Karpas-422 (cell line): ENCODE data around the gene ANXA3. TPM values are rescaled to one million over a fixed set of nuclear protein-coding genes. Genes with fewer than 3 reads are reported as not detected.

ENCODE experiments used
- DNase-seq: peaks from one replicate; pipeline ENCODE4 v3.0.0-alpha.2; 2015
- H2AFZ ChIP-seq: fragments of 200-600 bp; sonication (generic); 2 replicates; pipeline ENCODE4 v1.6.1; 2014; ENCODE audit warnings: antibody characterized with exemption, low read length, mixed read lengths
- H3K27ac ChIP-seq: fragments of 200-600 bp; sonication (generic); 2 replicates; pipeline ENCODE4 v1.5.1; 2014; ENCODE audit warnings: mild to moderate bottlenecking, low read length, moderate library complexity
- H3K27me3 ChIP-seq: fragments of 200-600 bp; sonication (generic); 2 replicates; pipeline ENCODE4 v1.6.1; 2014; ENCODE audit warnings: low read length, mixed read lengths
- H3K36me3 ChIP-seq: fragments of 200-600 bp; sonication (generic); 2 replicates; pipeline ENCODE4 v1.6.1; 2014; ENCODE audit warnings: low read length, mixed read lengths; ENCODE audit not compliant: insufficient read depth
- H3K4me1 ChIP-seq: fragments of 200-600 bp; sonication (generic); 2 replicates; pipeline ENCODE4 v1.6.1; 2014; ENCODE audit warnings: mild to moderate bottlenecking, low read length, mixed read lengths
- H3K4me2 ChIP-seq: fragments of 200-600 bp; sonication (generic); 2 replicates; pipeline ENCODE4 v1.6.1; 2014; ENCODE audit warnings: low read length, low read depth, mild to moderate bottlenecking; ENCODE audit not compliant: poor library complexity, severe bottlenecking
- H3K4me3 ChIP-seq: fragments of 200-600 bp; sonication (generic); 2 replicates; pipeline ENCODE4 v1.5.1; 2014; ENCODE audit warnings: mild to moderate bottlenecking, antibody characterized with exemption, low read length, mixed read lengths
- H3K79me2 ChIP-seq: fragments of 200-600 bp; sonication (generic); 2 replicates; pipeline ENCODE4 v1.6.1; 2014; ENCODE audit warnings: mild to moderate bottlenecking, low read length, mixed read lengths
- H3K9ac ChIP-seq: fragments of 200-600 bp; sonication (generic); 2 replicates; pipeline ENCODE4 v1.6.0; 2014; ENCODE audit warnings: low read length
- H3K9me2 ChIP-seq: fragments of 200-600 bp; sonication (generic), shearing (Covaris generic); replicated peaks from 2 replicates; pipeline ENCODE4 v1.6.0; 2014; ENCODE audit warnings: mild to moderate bottlenecking, low read length, moderate library complexity; ENCODE audit not compliant: insufficient read depth
- H3K9me3 ChIP-seq: fragments of 300-700, 200-600 bp; sonication (generic); 2 replicates; pipeline ENCODE4 v1.6.1; 2014; ENCODE audit warnings: low read length, mixed read lengths
- H4K20me1 ChIP-seq: fragments of 200-600 bp; sonication (generic); 2 replicates; pipeline ENCODE4 v1.6.1; 2014; ENCODE audit warnings: mild to moderate bottlenecking, antibody characterized with exemption, low read length, low read depth; ENCODE audit not compliant: insufficient read depth
- total RNA-seq: library from RNA; depleted of rRNA; stranded (reverse); fragments of >200 nt; shearing (Covaris generic); gene quantifications from 2 replicates; pipeline ENCODE4 v1.2.3, GENCODE V29; 2014; ENCODE audit warnings: low replicate concordance

The ANXA3 gene
- total RNA-seq, 1 experiment from 2014 or later: not detected

GRCh38 chr4:78627046-78627965 is 75.7 kb downstream of the ANXA3 start:
- Histone ChIP-seq H3K79me2 (no peaks in the 10 kb centered on the region), H3K4me1 (peaks cover 5% of the 10 kb centered on the region), H3K9me2 (no peaks in the 10 kb centered on the region), H3K27me3 (no peaks in the 10 kb centered on the region), H4K20me1 (no peaks in the 10 kb centered on the region), H2AFZ (no peak overlapping the region), H3K9ac (no peak overlapping the region), H3K9me3 (no peaks in the 10 kb centered on the region), H3K4me2 (no peak overlapping the region), H3K27ac (no peak overlapping the region), H3K4me3 (no peak overlapping the region), H3K36me3 (no peaks in the 10 kb centered on the region)
- DNase-seq: no peak

DNA sequence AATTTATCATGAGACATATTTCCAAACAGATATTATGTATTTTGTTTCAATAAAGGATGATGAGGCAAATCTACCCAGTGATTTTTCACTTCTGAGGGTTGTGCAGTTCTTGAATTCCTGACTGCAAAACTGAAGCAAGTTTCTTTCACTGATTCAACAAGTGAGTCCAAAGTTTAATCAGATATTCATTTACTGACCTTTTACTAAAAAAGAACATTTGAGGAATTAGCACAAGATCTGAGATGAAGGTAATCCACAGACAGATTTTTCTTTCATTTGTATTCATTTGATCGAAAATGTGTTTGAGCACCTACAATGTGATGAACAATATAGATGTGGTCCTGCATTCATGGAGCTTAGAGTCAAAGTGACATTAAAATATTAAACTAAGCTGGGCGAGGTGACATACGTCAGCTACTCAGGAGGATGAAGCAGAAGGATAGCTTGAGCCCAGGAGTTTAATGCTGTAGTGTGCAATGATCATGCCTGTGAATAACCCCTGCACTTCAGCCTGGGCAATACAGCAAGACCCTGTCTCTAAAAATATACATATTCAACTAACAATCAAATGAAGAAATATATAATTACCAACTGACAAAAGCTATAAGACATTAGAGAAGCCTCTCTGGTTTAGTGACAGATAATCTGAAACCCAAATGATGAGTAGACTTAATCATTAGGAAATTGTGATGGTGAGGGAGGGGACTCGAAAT is 76.6 kb downstream of the ANXA3 start:
- no peak overlapping the region for H3K4me3 ChIP-seq
- no peaks in the 10 kb centered on the region for H4K20me1 ChIP-seq
- no peaks in the 10 kb centered on the region for H3K36me3 ChIP-seq
- DNase-seq: no peak
- peaks cover 5% of the 10 kb centered on the region for H3K4me1 ChIP-seq
- H3K9me2 ChIP-seq: no peaks in the 10 kb centered on the region
- no peaks in the 10 kb centered on the region for H3K27me3 ChIP-seq
- no peaks in the 10 kb centered on the region for H3K9me3 ChIP-seq
- H3K9ac ChIP-seq: no peak overlapping the region
- H3K27ac ChIP-seq: no peak overlapping the region
- no peak overlapping the region for H2AFZ ChIP-seq
- H3K4me2 ChIP-seq: no peak overlapping the region
- H3K79me2 ChIP-seq: no peaks in the 10 kb centered on the region

GRCh38 chr4:78629991-78630541 is 78.5 kb downstream of the ANXA3 start:
- H3K9me3 ChIP-seq: no peaks in the 10 kb centered on the region
- no peak overlapping the region for H3K4me3 ChIP-seq
- no peaks in the 10 kb centered on the region for H3K79me2 ChIP-seq
- H3K27me3 ChIP-seq: no peaks in the 10 kb centered on the region
- no peak for DNase-seq
- H3K4me1 ChIP-seq: peaks cover 5% of the 10 kb centered on the region
- no peaks in the 10 kb centered on the region for H3K36me3 ChIP-seq
- H3K9me2 ChIP-seq: no peaks in the 10 kb centered on the region
- H3K27ac ChIP-seq: no peak overlapping the region
- no peaks in the 10 kb centered on the region for H4K20me1 ChIP-seq
- no peak overlapping the region for H2AFZ ChIP-seq
- no peak overlapping the region for H3K4me2 ChIP-seq
- H3K9ac ChIP-seq: no peak overlapping the region

DNA sequence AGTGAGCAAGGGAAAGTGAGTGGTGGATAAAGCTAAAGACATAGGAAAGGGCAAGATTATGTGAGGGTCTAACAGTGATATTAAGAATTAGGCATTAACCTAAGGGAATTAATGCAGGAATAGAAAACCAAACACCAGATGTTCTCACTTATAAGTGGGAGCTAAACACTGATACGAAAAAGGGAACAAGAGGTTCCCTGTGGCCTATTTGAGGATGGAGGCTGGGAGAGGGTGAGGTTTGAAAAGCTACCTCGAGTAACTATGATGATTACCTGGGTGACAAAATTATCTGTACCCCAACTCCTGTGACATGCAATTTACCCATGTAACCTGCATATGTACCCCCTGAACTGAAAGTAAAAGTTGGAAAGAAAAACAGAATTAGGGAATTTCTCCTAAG is 79.0 kb downstream of the ANXA3 start:
- Histone ChIP-seq H3K36me3 (no peaks in the 10 kb centered on the region), H3K4me2 (no peak overlapping the region), H3K9me2 (no peaks in the 10 kb centered on the region), H3K27ac (no peak overlapping the region), H3K9ac (no peak overlapping the region), H3K79me2 (no peaks in the 10 kb centered on the region), H3K4me3 (no peak overlapping the region), H2AFZ (no peak overlapping the region), H4K20me1 (no peaks in the 10 kb centered on the region), H3K4me1 (peaks cover 5% of the 10 kb centered on the region), H3K27me3 (no peaks in the 10 kb centered on the region), H3K9me3 (no peaks in the 10 kb centered on the region)
- no peak for DNase-seq

GRCh38 chr4:78634011-78634664 is 82.6 kb downstream of the ANXA3 start:
- no peaks in the 10 kb centered on the region for H3K36me3 ChIP-seq
- no peak for DNase-seq
- H3K27ac ChIP-seq: no peak overlapping the region
- H3K79me2 ChIP-seq: no peaks in the 10 kb centered on the region
- no peak overlapping the region for H2AFZ ChIP-seq
- H3K9me3 ChIP-seq: no peaks in the 10 kb centered on the region
- no peaks in the 10 kb centered on the region for H3K27me3 ChIP-seq
- H3K9ac ChIP-seq: no peak overlapping the region
- H3K4me1 ChIP-seq: peaks cover 5% of the 10 kb centered on the region
- H3K9me2 ChIP-seq: no peaks in the 10 kb centered on the region
- H3K4me3 ChIP-seq: no peak overlapping the region
- no peak overlapping the region for H3K4me2 ChIP-seq
- no peaks in the 10 kb centered on the region for H4K20me1 ChIP-seq

GRCh38 chr4:78638337-78639172 is 87.0 kb downstream of the ANXA3 start:
- no peaks in the 10 kb centered on the region for H4K20me1 ChIP-seq
- no peak overlapping the region for H3K27ac ChIP-seq
- H3K4me2 ChIP-seq: no peak overlapping the region
- no peak overlapping the region for H2AFZ ChIP-seq
- no peak overlapping the region for H3K9ac ChIP-seq
- no peak for DNase-seq
- no peaks in the 10 kb centered on the region for H3K9me2 ChIP-seq
- no peaks in the 10 kb centered on the region for H3K9me3 ChIP-seq
- H3K36me3 ChIP-seq: no peaks in the 10 kb centered on the region
- no peaks in the 10 kb centered on the region for H3K4me1 ChIP-seq
- no peak overlapping the region for H3K4me3 ChIP-seq
- H3K27me3 ChIP-seq: no peaks in the 10 kb centered on the region
- H3K79me2 ChIP-seq: no peaks in the 10 kb centered on the region

GRCh38 chr4:78640714-78641113 is 89.1 kb downstream of the ANXA3 start:
- H3K79me2 ChIP-seq: no peaks in the 10 kb centered on the region
- H3K4me2 ChIP-seq: no peak overlapping the region
- DNase-seq: no peak
- H3K27me3 ChIP-seq: no peaks in the 10 kb centered on the region
- H3K9ac ChIP-seq: no peak overlapping the region
- H3K27ac ChIP-seq: no peak overlapping the region
- no peaks in the 10 kb centered on the region for H4K20me1 ChIP-seq
- no peak overlapping the region for H3K4me3 ChIP-seq
- H3K4me1 ChIP-seq: no peaks in the 10 kb centered on the region
- no peaks in the 10 kb centered on the region for H3K36me3 ChIP-seq
- H3K9me3 ChIP-seq: no peaks in the 10 kb centered on the region
- H3K9me2 ChIP-seq: no peaks in the 10 kb centered on the region
- H2AFZ ChIP-seq: no peak overlapping the region
